Endothelial cell of umbilical vein (primary cell): ENCODE results near the gene DAP. TPM values are rescaled to one million over a fixed set of nuclear protein-coding genes. Genes with fewer than 3 reads are reported as not detected.

Experiments used
- BruUV-seq: library from RNA; stranded (reverse); fragments of 400-500 nt; replicated peaks from 2 replicates; lab custom pipeline; 2021; lab: Mats Ljungman, UMichigan
- CTCF ChIA-PET: fragments of 300-600, 350-600 bp; sonication (Branson Sonifier 250); formaldehyde crosslinking; loops from one replicate; lab custom pipeline; 2021; ENCODE audit warnings: antibody characterized with exemption, inconsistent platforms; lab: Charles Lee
- POLR2A ChIA-PET: fragments of 300-600, 350-600 bp; sonication (Branson Sonifier 250); formaldehyde crosslinking; loops from one replicate; lab custom pipeline; 2021; ENCODE audit warnings: antibody characterized with exemption, inconsistent platforms; lab: Charles Lee
- DNase-seq: peaks from one replicate; pipeline ENCODE4 v3.0.0-alpha.2; 2011; ENCODE audit warnings: low read depth, low spot score
- FAIRE-seq: peaks from 2 replicates; lab custom pipeline; 2011; peaks lifted over from hg19 to GRCh38; lab: Jason Lieb, UNC
- H2AFZ ChIP-seq: 2 replicates; pipeline ENCODE4 v1.6.0; 2012; ENCODE audit warnings: low read depth, low read length, control low read depth, inconsistent platforms
- H3K27ac ChIP-seq: 2 replicates; pipeline ENCODE4 v1.5.1; 2011; ENCODE audit warnings: low read depth, mild to moderate bottlenecking, control low read depth, low read length, moderate library complexity; ENCODE audit not compliant: insufficient read depth
- H3K27me3 ChIP-seq, 2 experiments: 2 replicates each; pipeline versions ENCODE4 v1.6.0 to v1.6.1; 2011; ENCODE audit warnings: low read length in 2 of 2, mixed read lengths in 1 of 2; ENCODE audit not compliant: control insufficient read depth in 2 of 2, insufficient read depth in 2 of 2
- H3K36me3 ChIP-seq, 2 experiments: 2 replicates in 1 of 2; 3 replicates in 1 of 2; pipeline ENCODE4 v1.5.1; 2011; ENCODE audit warnings: low read length in 2 of 2, mild to moderate bottlenecking in 1 of 2, moderate library complexity in 1 of 2; ENCODE audit not compliant: control insufficient read depth in 2 of 2, insufficient read depth in 2 of 2; ENCODE audit errors: extremely low read depth in 1 of 2
- H3K4me1 ChIP-seq: 3 replicates; pipeline ENCODE4 v1.5.1; 2011; ENCODE audit warnings: mild to moderate bottlenecking, low read length; ENCODE audit not compliant: control insufficient read depth, insufficient read depth; ENCODE audit errors: extremely low read depth
- H3K4me2 ChIP-seq: 2 replicates; pipeline ENCODE4 v1.6.1; 2011; ENCODE audit warnings: low read length, control low read depth, mixed read lengths; ENCODE audit not compliant: insufficient read depth
- H3K4me3 ChIP-seq, 3 experiments: fragments of 200-600 bp in 1 of 3; sonication (generic), shearing (Covaris generic) in 1 of 3; replicated peaks in 1 of 3; 2 replicates each; pipeline ENCODE4 v1.5.1; 2011 to 2016; ENCODE audit warnings: control low read depth in 3 of 3, low read length in 3 of 3, mild to moderate bottlenecking in 2 of 3, inconsistent platforms in 1 of 3, low read depth in 1 of 3, moderate library complexity in 1 of 3; ENCODE audit not compliant: insufficient read depth in 1 of 3
- H3K79me2 ChIP-seq: 2 replicates; pipeline ENCODE4 v1.6.0; 2012; ENCODE audit warnings: low read length, inconsistent platforms; ENCODE audit not compliant: control insufficient read depth, insufficient read depth
- H3K9ac ChIP-seq: replicated peaks from 2 replicates; pipeline ENCODE3; 2011; ENCODE audit warnings: low read length, control low read depth; ENCODE audit not compliant: insufficient read depth; ENCODE audit errors: extremely low read depth
- H3K9me1 ChIP-seq: replicated peaks from 3 replicates; pipeline ENCODE4 v1.6.0; 2011; ENCODE audit warnings: mild to moderate bottlenecking, low read length; ENCODE audit not compliant: control insufficient read depth, insufficient read depth; ENCODE audit errors: extremely low read depth
- H3K9me3 ChIP-seq: replicated peaks from 2 replicates; pipeline ENCODE4 v1.5.1; 2012; ENCODE audit warnings: low read length, inconsistent platforms; ENCODE audit not compliant: control insufficient read depth, insufficient read depth
- H4K20me1 ChIP-seq: replicated peaks from 2 replicates; pipeline ENCODE3; 2011; ENCODE audit warnings: mild to moderate bottlenecking, low read length; ENCODE audit not compliant: control insufficient read depth, insufficient read depth; ENCODE audit errors: extremely low read depth
- FOS ChIP-seq: IDR thresholded peaks from 2 replicates; pipeline ENCODE4 v1.6.1; 2011; ENCODE audit warnings: mild to moderate bottlenecking, low read length, moderate library complexity, borderline replicate concordance; ENCODE audit not compliant: insufficient read depth
- GATA2 ChIP-seq: IDR thresholded peaks from 2 replicates; pipeline ENCODE4 v1.7.0; 2011; ENCODE audit warnings: low read depth, mild to moderate bottlenecking, moderate library complexity, mixed read lengths, low read length; ENCODE audit not compliant: insufficient read length, insufficient read depth
- JUN ChIP-seq: IDR thresholded peaks from 2 replicates; pipeline ENCODE4 v1.6.1; 2011; ENCODE audit warnings: borderline replicate concordance, low read depth; ENCODE audit not compliant: insufficient read length, insufficient read depth
- MYC ChIP-seq: IDR thresholded peaks from one replicate; pipeline ENCODE4 v1.6.1; 2011; ENCODE audit warnings: mild to moderate bottlenecking, low read depth, low read length
- POLR2A ChIP-seq: IDR thresholded peaks from 2 replicates; pipeline ENCODE4 v1.6.1; 2012; ENCODE audit warnings: low read depth, mild to moderate bottlenecking, control low read depth, low read length
- POLR2AphosphoS5 ChIP-seq: IDR thresholded peaks from 2 replicates; pipeline ENCODE4 v1.6.1; 2012; ENCODE audit warnings: low read depth, mild to moderate bottlenecking, control low read depth, low read length, moderate library complexity; ENCODE audit not compliant: insufficient read depth
- dilution Hi-C: fragments of 300-500 bp; cut with MboI; formaldehyde crosslinking; loops from one replicate; pipeline ENCODE4 v1.15.0; 2019; ENCODE audit warnings: low sequenced_read_pairs; ENCODE audit not compliant: extremely low pct_ligation_motif_present
- intact Hi-C: fragments of 100-400 bp; cut with micrococcal nuclease; formaldehyde crosslinking; loops from one replicate; pipeline ENCODE4 v1.10.0; 2022
- polyA plus RNA-seq, 4 experiments: library from polyadenylated mRNA; depleted of rRNA in 3 of 4; stranded (reverse) in 3 of 4; unstranded in 1 of 4; fragments of >200 nt; gene quantifications; 2 replicates each; pipeline versions ENCODE4 v1.2.1 to v1.2.3, GENCODE V29; 2011 to 2012; ENCODE audit warnings: missing spikeins in 1 of 4
- total RNA-seq: library from RNA; stranded (reverse); gene quantifications from 2 replicates; pipeline ENCODE4 v1.2.3, GENCODE V29; 2021
- TF ChIP-seq, protein P1 (sequence below), 2 donors: IDR thresholded peaks; 1 replicate in 1 of 2; 2 replicates in 1 of 2; pipeline ENCODE4 v1.5.1; 2011; ENCODE audit warnings: low read length in 2 of 2, mild to moderate bottlenecking in 2 of 2, moderate library complexity in 2 of 2, control low read depth in 1 of 2, inconsistent platforms in 1 of 2, low read depth in 1 of 2; ENCODE audit not compliant: insufficient read depth in 1 of 2; ENCODE audit errors: extremely low read depth in 1 of 2
- TF ChIP-seq, protein P2 (sequence below): IDR thresholded peaks from 2 replicates; pipeline ENCODE4 v1.6.1; 2011; ENCODE audit not compliant: insufficient read depth, insufficient read length

The DAP gene
- total and polyA plus RNA-seq, 2 donors (not counting 3 experiments of a cell fraction or from before 2014, with no cell fraction given): 79.8 to 188 TPM

DNA sequence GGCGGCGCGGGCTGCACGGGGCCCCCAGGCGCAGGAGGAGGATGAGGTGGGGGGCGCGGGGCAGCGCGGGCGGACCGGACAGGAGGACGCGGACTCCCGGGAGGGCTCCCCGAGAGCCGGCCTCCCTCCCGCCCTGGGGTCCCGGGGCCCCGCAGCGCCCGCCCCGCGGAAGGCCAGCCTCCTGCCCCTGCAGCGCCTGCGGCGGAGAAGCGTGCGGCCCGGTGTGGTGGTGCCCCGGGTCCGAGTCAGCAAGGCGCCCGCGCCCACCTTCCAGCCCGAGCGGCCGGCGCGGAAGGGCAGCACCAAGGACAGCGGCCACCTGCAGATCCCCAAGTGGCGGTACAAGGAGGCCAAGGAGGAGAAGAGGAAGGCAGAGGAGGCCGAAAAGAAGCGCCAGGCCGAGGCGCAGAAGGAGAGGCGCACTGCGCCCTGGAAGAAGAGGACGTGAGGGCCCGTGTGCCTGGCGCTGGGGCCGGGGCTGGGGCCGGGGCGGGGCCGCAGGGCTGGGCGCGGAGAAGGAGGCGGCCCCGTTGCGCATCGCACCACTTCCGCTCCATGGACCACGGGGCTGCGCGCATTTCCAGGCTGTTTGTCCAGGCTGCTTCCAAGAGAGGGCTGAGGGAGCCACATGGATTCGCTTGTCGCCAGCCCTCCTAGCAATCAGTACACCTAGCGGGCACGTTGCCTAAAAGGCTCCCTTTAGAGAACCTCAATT, 111.2 kb downstream of the DAP start:
- H3K27ac ChIP-seq: no peak overlapping the region
- H3K9ac ChIP-seq: no peak overlapping the region
- dilution Hi-C loops (no loop called here), intact Hi-C loops (no loop called here)
- H3K27me3 ChIP-seq: no peaks in the 10 kb centered on the region
- no peaks in the 10 kb centered on the region for H3K9me1 ChIP-seq
- no peaks in the 10 kb centered on the region for H3K9me3 ChIP-seq
- DNase-seq (no peak), FAIRE-seq (no peak)
- H2AFZ ChIP-seq: no peak overlapping the region
- ChIA-PET POLR2A (no interaction called here), CTCF (no interaction called here)
- H3K4me3 ChIP-seq: no peak overlapping the region
- H4K20me1 ChIP-seq: no peaks in the 10 kb centered on the region
- BruUV-seq: no TSS peak
- H3K4me1 ChIP-seq: peaks cover 3% of the 10 kb centered on the region
- H3K4me2 ChIP-seq: no peak overlapping the region
- no peak for TF ChIP-seq GATA2
- no peak for TF ChIP-seq MYC
- no peak for TF ChIP-seq JUN
- TF ChIP-seq POLR2AphosphoS5: no peak
- TF ChIP-seq, protein P1, sequence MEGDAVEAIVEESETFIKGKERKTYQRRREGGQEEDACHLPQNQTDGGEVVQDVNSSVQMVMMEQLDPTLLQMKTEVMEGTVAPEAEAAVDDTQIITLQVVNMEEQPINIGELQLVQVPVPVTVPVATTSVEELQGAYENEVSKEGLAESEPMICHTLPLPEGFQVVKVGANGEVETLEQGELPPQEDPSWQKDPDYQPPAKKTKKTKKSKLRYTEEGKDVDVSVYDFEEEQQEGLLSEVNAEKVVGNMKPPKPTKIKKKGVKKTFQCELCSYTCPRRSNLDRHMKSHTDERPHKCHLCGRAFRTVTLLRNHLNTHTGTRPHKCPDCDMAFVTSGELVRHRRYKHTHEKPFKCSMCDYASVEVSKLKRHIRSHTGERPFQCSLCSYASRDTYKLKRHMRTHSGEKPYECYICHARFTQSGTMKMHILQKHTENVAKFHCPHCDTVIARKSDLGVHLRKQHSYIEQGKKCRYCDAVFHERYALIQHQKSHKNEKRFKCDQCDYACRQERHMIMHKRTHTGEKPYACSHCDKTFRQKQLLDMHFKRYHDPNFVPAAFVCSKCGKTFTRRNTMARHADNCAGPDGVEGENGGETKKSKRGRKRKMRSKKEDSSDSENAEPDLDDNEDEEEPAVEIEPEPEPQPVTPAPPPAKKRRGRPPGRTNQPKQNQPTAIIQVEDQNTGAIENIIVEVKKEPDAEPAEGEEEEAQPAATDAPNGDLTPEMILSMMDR (IDR thresholded peaks at IDR 0.05; ENCODE audit: extremely low read depth in 1 of 2, insufficient read depth in 1 of 2, low read depth in 1 of 2, low read length in 2 of 2): no peak
- TF ChIP-seq, protein P2, sequence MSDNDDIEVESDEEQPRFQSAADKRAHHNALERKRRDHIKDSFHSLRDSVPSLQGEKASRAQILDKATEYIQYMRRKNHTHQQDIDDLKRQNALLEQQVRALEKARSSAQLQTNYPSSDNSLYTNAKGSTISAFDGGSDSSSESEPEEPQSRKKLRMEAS: no peak
- TF ChIP-seq FOS: no peak
- no peak for TF ChIP-seq POLR2A
- H3K36me3 ChIP-seq: no peaks in the 10 kb centered on the region
- H3K79me2 ChIP-seq: no peaks in the 10 kb centered on the region
